WTC11 (cell line): ENCODE results near the gene PPP1CB. TPM values are rescaled to one million over a fixed set of nuclear protein-coding genes. Genes with fewer than 3 reads are reported as not detected.

ENCODE experiments used
- ATAC-seq: fragments of 200-7000 bp; cut with Tn5 transposase; 2 replicates; pipeline ENCODE4 v1.10.0; 2021; ENCODE audit warnings: mild to moderate bottlenecking, moderate library complexity
- CTCF ChIA-PET: fragments of 300-600 bp; sonication (Branson Sonifier 250); formaldehyde crosslinking; loops from one replicate; lab custom pipeline; 2021; ENCODE audit warnings: antibody characterized with exemption; lab: Charles Lee
- POLR2A ChIA-PET: fragments of 350-600 bp; sonication (Branson Sonifier 250); formaldehyde crosslinking; loops from one replicate; lab custom pipeline; 2021; ENCODE audit warnings: antibody characterized with exemption; lab: Charles Lee
- DNase-seq: peaks from one replicate; pipeline ENCODE4 v3.0.0; 2021; ENCODE audit warnings: low spot score
- H3K27ac Mint-ChIP-seq: 2 replicates; pipeline ENCODE4 v1.8.0; 2021; ENCODE audit warnings: mixed read lengths
- H3K27me3 Mint-ChIP-seq: 2 replicates; pipeline ENCODE4 v1.8.0; 2021; ENCODE audit warnings: low read depth, mild to moderate bottlenecking, moderate library complexity, mixed read lengths
- H3K36me3 Mint-ChIP-seq: 2 replicates; pipeline ENCODE4 v1.8.0; 2021; ENCODE audit warnings: mixed read lengths
- H3K4me1 Mint-ChIP-seq: 2 replicates; pipeline ENCODE4 v1.8.0; 2022; ENCODE audit warnings: mixed read lengths
- H3K4me3 Mint-ChIP-seq: 2 replicates; pipeline ENCODE4 v1.8.0; 2021; ENCODE audit warnings: mild to moderate bottlenecking, moderate library complexity, mixed read lengths
- H3K9me3 Mint-ChIP-seq: 2 replicates; pipeline ENCODE4 v1.8.0; 2021; ENCODE audit warnings: mixed read lengths
- ATF3 ChIP-seq: sonication (generic); formaldehyde crosslinking; conservative IDR thresholded peaks from 2 replicates; pipeline ENCODE4 v1.8.1; 2022; ENCODE audit warnings: mild to moderate bottlenecking, missing genetic modification reagents
- CDX4 ChIP-seq: fragments of 250-450 bp; sonication (Bioruptor Pico); IDR thresholded peaks from 2 replicates; pipeline ENCODE4 v1.9.0; 2021; ENCODE audit warnings: moderate library complexity, mild to moderate bottlenecking, inconsistent platforms, borderline replicate concordance
- E2F1 ChIP-seq: sonication (generic); formaldehyde crosslinking; IDR thresholded peaks from 2 replicates; pipeline ENCODE4 v1.8.0; 2022; ENCODE audit warnings: mild to moderate bottlenecking, missing genetic modification reagents
- E2F4 ChIP-seq: sonication (generic); formaldehyde crosslinking; IDR thresholded peaks from 2 replicates; pipeline ENCODE4 v1.8.1; 2022; ENCODE audit warnings: low read depth, mild to moderate bottlenecking, moderate library complexity, missing genetic modification reagents, borderline replicate concordance
- ELF4 ChIP-seq: sonication (generic); formaldehyde crosslinking; IDR thresholded peaks from 2 replicates; pipeline ENCODE4 v1.8.1; 2022; ENCODE audit warnings: low read depth, mild to moderate bottlenecking, moderate library complexity, missing genetic modification reagents
- FOXJ3 ChIP-seq: sonication (generic); formaldehyde crosslinking; IDR thresholded peaks from 2 replicates; pipeline ENCODE4 v1.9.0; 2021; ENCODE audit warnings: missing genetic modification reagents, mild to moderate bottlenecking, borderline replicate concordance
- FOXP4 ChIP-seq: sonication (generic); formaldehyde crosslinking; IDR thresholded peaks from 2 replicates; pipeline ENCODE4 v1.8.0; 2022; ENCODE audit warnings: mild to moderate bottlenecking, missing genetic modification reagents
- MAX ChIP-seq: sonication (generic); formaldehyde crosslinking; IDR thresholded peaks from 2 replicates; pipeline ENCODE4 v1.8.0; 2022; ENCODE audit warnings: mild to moderate bottlenecking, missing genetic modification reagents
- MLX ChIP-seq: sonication (generic); formaldehyde crosslinking; IDR thresholded peaks from 2 replicates; pipeline ENCODE4 v1.8.1; 2023; ENCODE audit warnings: mild to moderate bottlenecking, missing genetic modification reagents, moderate library complexity
- NFATC4 ChIP-seq: fragments of 250-450 bp; sonication (Bioruptor Pico); IDR thresholded peaks from 2 replicates; pipeline ENCODE4 v1.9.0; 2021; ENCODE audit warnings: mild to moderate bottlenecking
- NFYB ChIP-seq: sonication (generic); formaldehyde crosslinking; conservative IDR thresholded peaks from 2 replicates; pipeline ENCODE4 v1.8.0; 2022; ENCODE audit warnings: low read depth, missing genetic modification reagents
- RORB ChIP-seq: fragments of 250-450 bp; sonication (Bioruptor Pico); IDR thresholded peaks from 2 replicates; pipeline ENCODE4 v1.9.0; 2021; ENCODE audit warnings: mild to moderate bottlenecking
- ZNF121 ChIP-seq: sonication (generic); formaldehyde crosslinking; IDR thresholded peaks from 2 replicates; pipeline ENCODE4 v1.8.0; 2023; ENCODE audit warnings: missing genetic modification reagents
- ZNF138 ChIP-seq: sonication (generic); formaldehyde crosslinking; conservative IDR thresholded peaks from 2 replicates; pipeline ENCODE4 v1.8.1; 2022; ENCODE audit warnings: mild to moderate bottlenecking, moderate library complexity, missing genetic modification reagents
- ZNF317 ChIP-seq: sonication (generic); formaldehyde crosslinking; IDR thresholded peaks from 2 replicates; pipeline ENCODE4 v1.8.1; 2023; ENCODE audit warnings: low read depth, mild to moderate bottlenecking, moderate library complexity, missing genetic modification reagents, borderline replicate concordance
- ZNF396 ChIP-seq: fragments of 250-450 bp; sonication (Bioruptor Pico); IDR thresholded peaks from 2 replicates; pipeline ENCODE4 v1.8.0; 2021; ENCODE audit warnings: mild to moderate bottlenecking, moderate library complexity, borderline replicate concordance
- total RNA-seq: library from RNA; stranded (reverse); gene quantifications from 3 replicates; pipeline ENCODE4 v1.2.3, GENCODE V29; 2021
- TF ChIP-seq, protein P1 (sequence below): fragments of 250-450 bp; sonication (Bioruptor Pico); conservative IDR thresholded peaks from 2 replicates; pipeline ENCODE4 v1.9.0; 2021; ENCODE audit warnings: mild to moderate bottlenecking
- TF ChIP-seq, protein P2 (sequence below): sonication (generic); formaldehyde crosslinking; IDR thresholded peaks from 2 replicates; pipeline ENCODE4 v1.8.1; 2023; ENCODE audit warnings: mild to moderate bottlenecking, missing genetic modification reagents, borderline replicate concordance
- TF ChIP-seq, protein P3 (sequence below): fragments of 200-600 bp; IDR thresholded peaks from 2 replicates; pipeline ENCODE4 v1.8.0; 2022; ENCODE audit warnings: antibody characterized with exemption

PPP1CB gene
- total RNA-seq, 1 experiment from 2014 or later: 133 TPM

DNA sequence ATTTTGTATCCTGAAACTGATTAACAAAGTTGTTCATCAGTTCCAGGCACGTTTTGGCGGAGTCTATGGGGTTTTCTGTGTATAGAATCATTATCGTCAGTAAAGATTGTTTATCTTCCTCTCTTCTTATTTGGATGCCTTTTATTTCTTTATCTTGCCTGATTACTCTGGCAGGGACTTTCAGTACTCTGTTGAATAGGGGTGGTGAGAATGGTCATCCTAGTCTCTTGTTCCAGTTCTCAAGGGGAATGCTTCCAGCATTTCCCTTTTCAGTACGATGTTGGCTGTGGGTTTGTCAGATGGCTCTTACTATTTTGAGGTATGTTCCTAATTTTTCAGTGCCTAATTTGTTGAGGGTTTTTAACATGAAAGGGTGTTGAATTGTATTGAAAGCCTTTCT lies 45.0 kb downstream of the PPP1CB start:
- Mint-ChIP-seq H3K4me1 (peaks cover 5% of the 10 kb centered on the region; the same call in 1 of the 2 replicates), H3K27ac (peak overlapping the region; percentile 21; the same call in 1 of the 2 replicates), H3K27me3 (no peaks in the 10 kb centered on the region), H3K4me3 (no peak overlapping the region)
- ChIA-PET POLR2A (interaction anchor here (0.6 kb wide), 1 partner anchor 17 kb away, joined by 7 read pairs; no protein-coding TSS in a partner anchor), CTCF (no interaction called here)
- no peak for DNase-seq
- TF ChIP-seq MLX (CRISPR knock-in tag): no peak
- no peak for TF ChIP-seq ZNF138 (CRISPR knock-in tag)
- TF ChIP-seq NFATC4 (CRISPR knock-in tag): no peak
- no peak for TF ChIP-seq ZNF396
- TF ChIP-seq, protein P1, sequence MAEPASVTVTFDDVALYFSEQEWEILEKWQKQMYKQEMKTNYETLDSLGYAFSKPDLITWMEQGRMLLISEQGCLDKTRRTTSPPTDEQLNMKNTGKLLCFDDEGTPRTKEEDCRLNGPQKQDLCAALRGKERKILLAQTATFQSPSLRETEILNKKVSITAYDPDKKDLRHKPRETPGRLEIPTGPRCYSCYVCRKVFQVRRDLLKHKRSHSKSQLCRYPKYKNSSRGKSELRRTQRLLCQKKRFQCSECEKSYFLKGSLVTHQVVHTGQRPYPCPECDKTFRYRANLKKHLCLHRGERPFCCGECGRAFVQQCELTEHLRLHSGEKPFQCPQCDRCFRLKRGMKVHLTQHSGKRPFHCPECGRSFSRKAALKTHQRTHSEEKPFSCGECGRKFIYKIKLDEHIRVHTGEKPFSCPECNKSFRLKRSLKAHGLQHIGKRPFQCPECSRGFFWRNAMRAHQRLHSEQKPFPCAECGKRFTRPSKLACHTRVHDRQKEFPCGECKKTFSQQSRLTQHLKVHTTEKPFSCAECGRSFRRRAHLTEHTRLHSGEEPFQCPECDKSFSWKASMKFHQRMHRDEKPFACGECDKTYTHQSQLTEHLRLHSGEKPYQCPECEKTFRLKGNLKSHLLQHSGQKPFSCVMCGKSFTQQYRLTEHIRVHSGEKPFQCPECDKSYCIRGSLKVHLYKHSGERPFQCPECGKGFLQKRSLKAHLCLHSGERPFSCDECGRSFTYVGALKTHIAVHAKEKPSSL (CRISPR knock-in tag): no peak
- no peak for TF ChIP-seq NFYB (CRISPR knock-in tag)
- no peak for TF ChIP-seq ATF3 (CRISPR knock-in tag)
- no peak for TF ChIP-seq E2F1
- TF ChIP-seq, protein P2, sequence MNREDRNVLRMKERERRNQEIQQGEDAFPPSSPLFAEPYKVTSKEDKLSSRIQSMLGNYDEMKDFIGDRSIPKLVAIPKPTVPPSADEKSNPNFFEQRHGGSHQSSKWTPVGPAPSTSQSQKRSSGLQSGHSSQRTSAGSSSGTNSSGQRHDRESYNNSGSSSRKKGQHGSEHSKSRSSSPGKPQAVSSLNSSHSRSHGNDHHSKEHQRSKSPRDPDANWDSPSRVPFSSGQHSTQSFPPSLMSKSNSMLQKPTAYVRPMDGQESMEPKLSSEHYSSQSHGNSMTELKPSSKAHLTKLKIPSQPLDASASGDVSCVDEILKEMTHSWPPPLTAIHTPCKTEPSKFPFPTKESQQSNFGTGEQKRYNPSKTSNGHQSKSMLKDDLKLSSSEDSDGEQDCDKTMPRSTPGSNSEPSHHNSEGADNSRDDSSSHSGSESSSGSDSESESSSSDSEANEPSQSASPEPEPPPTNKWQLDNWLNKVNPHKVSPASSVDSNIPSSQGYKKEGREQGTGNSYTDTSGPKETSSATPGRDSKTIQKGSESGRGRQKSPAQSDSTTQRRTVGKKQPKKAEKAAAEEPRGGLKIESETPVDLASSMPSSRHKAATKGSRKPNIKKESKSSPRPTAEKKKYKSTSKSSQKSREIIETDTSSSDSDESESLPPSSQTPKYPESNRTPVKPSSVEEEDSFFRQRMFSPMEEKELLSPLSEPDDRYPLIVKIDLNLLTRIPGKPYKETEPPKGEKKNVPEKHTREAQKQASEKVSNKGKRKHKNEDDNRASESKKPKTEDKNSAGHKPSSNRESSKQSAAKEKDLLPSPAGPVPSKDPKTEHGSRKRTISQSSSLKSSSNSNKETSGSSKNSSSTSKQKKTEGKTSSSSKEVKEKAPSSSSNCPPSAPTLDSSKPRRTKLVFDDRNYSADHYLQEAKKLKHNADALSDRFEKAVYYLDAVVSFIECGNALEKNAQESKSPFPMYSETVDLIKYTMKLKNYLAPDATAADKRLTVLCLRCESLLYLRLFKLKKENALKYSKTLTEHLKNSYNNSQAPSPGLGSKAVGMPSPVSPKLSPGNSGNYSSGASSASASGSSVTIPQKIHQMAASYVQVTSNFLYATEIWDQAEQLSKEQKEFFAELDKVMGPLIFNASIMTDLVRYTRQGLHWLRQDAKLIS: no peak
- no peak for TF ChIP-seq RORB (CRISPR knock-in tag)
- no peak for TF ChIP-seq CDX4
- no peak for TF ChIP-seq MAX (CRISPR knock-in tag)
- no peak for TF ChIP-seq FOXJ3 (CRISPR knock-in tag)
- TF ChIP-seq E2F4 (CRISPR knock-in tag): no peak
- no peak for TF ChIP-seq ZNF121 (CRISPR knock-in tag)
- TF ChIP-seq FOXP4 (CRISPR knock-in tag): no peak
- TF ChIP-seq ZNF317 (CRISPR knock-in tag): no peak
- TF ChIP-seq, protein P3, sequence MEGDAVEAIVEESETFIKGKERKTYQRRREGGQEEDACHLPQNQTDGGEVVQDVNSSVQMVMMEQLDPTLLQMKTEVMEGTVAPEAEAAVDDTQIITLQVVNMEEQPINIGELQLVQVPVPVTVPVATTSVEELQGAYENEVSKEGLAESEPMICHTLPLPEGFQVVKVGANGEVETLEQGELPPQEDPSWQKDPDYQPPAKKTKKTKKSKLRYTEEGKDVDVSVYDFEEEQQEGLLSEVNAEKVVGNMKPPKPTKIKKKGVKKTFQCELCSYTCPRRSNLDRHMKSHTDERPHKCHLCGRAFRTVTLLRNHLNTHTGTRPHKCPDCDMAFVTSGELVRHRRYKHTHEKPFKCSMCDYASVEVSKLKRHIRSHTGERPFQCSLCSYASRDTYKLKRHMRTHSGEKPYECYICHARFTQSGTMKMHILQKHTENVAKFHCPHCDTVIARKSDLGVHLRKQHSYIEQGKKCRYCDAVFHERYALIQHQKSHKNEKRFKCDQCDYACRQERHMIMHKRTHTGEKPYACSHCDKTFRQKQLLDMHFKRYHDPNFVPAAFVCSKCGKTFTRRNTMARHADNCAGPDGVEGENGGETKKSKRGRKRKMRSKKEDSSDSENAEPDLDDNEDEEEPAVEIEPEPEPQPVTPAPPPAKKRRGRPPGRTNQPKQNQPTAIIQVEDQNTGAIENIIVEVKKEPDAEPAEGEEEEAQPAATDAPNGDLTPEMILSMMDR: no peak
- TF ChIP-seq ELF4 (CRISPR knock-in tag): no peak
- TF ChIP-seq, all 79 proteins: peak for 0
- Mint-ChIP-seq H3K9me3 (no peaks in the 10 kb centered on the region), H3K36me3 (peaks cover 43% of the 10 kb centered on the region)
- ATAC-seq: no peak
